ENCODE results near the gene EXOC2.

DNA sequence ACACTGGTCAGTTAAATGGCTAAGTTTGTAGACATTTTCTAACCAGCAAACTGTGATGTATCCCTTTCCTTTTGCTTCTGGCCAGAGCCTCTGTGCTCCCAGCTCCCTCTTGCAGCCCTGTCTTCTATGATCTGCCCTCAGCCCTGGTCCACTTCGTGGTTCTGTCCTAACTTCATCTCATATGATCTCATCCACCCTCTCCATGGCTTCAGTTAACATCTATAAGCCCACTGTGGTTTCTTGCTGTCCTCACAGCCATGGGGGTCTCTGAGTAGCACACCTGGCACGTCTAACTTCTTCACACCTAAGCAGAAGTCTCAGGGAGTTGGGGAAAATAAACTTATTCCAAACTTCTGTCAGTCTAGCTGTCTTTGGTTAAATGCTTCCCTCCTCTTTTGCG is 219.6 kb downstream of the EXOC2 start:
- TF ChIP-seq, protein P1, sequence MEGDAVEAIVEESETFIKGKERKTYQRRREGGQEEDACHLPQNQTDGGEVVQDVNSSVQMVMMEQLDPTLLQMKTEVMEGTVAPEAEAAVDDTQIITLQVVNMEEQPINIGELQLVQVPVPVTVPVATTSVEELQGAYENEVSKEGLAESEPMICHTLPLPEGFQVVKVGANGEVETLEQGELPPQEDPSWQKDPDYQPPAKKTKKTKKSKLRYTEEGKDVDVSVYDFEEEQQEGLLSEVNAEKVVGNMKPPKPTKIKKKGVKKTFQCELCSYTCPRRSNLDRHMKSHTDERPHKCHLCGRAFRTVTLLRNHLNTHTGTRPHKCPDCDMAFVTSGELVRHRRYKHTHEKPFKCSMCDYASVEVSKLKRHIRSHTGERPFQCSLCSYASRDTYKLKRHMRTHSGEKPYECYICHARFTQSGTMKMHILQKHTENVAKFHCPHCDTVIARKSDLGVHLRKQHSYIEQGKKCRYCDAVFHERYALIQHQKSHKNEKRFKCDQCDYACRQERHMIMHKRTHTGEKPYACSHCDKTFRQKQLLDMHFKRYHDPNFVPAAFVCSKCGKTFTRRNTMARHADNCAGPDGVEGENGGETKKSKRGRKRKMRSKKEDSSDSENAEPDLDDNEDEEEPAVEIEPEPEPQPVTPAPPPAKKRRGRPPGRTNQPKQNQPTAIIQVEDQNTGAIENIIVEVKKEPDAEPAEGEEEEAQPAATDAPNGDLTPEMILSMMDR (IDR thresholded peaks at IDR 0.05) = no peak
- TF ChIP-seq POLR2A (IDR thresholded peaks at IDR 0.05) = no peak

All from thyroid gland (tissue), 4 donors.